ENCODE measurements around the gene SKA2. TPM values are rescaled to one million over a fixed set of nuclear protein-coding genes. Genes with fewer than 3 reads are reported as not detected.

The SKA2 gene
- total and polyA plus RNA-seq, 9 of the 15 experiments (the other 6 are each of a cell fraction or from before 2014, with no cell fraction given), result 58.1 to 183 (median 133) TPM

DNA sequence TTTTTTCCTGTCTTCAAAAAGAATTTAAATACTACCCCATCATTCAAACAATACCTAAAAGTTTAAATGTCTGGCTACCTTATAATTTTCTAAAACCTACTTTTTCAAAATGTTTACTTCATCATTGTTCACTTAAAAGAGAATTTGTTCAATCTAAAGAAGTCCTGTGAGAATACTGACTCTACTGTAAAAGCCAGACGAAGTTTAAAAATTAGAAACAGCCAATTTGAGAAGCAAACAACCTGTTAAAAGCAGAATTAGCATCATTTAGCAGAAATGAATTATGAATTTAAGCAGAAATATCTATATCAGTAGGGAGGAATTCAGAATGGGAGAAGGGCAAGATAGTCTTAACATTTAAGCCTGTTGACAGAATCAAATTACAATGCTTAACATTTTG is 2.1 kb downstream of the SKA2 start:
- Histone ChIP-seq H3K79me2 (ENCODE audit: control insufficient read depth, insufficient read depth, low read length) (peaks cover 93% of the 10 kb centered on the region), H3K4me1 (replicated peaks in 1 of 2; ENCODE audit: control insufficient read depth in 2 of 2, insufficient read depth in 2 of 2, low read length in 2 of 2) (peaks cover 13 to 20% of the 10 kb centered on the region in 2 experiments; a peak in 4 of 5 replicates), H4K20me1 (replicated peaks; ENCODE audit: control insufficient read depth, insufficient read depth, low read length) (no peaks in the 10 kb centered on the region), H3K27me3 (ENCODE audit: control insufficient read depth in 2 of 2, insufficient read depth in 2 of 2, low read length in 2 of 2) (no peaks in the 10 kb centered on the region), H3K4me2 (ENCODE audit: insufficient read depth, low read length) (peak overlapping the region; percentile 90; the same call in 1 of the 2 replicates), H3K9me1 (ENCODE audit: control insufficient read depth, insufficient read depth, low read length) (no peaks in the 10 kb centered on the region), H3K9me3 (replicated peaks; ENCODE audit: control insufficient read depth, insufficient read depth, low read depth, low read length) (no peaks in the 10 kb centered on the region), H2AFZ (ENCODE audit: low read depth, low read length) (no peak overlapping the region), H3K4me3 (peak overlapping the region; percentile 69), H3K36me3 (ENCODE audit: control insufficient read depth, insufficient read depth, low read length) (peaks cover 13% of the 10 kb centered on the region; the same call in 2 of the 3 replicates), H3K9ac (ENCODE audit: insufficient read depth in 1 of 2, low read depth in 2 of 2, low read length in 2 of 2) (peak overlapping the region in 1 of 2 experiments; percentile 92; a peak in 3 of 4 replicates), H3K27ac (ENCODE audit: extremely low read depth, low read depth, low read length) (peak overlapping the region; percentile 93; the same call in 2 of the 3 replicates)
- in situ Hi-C loops (cut with MboI), result no loop called here
- TF ChIP-seq SMARCC2 (IDR thresholded peaks at IDR 0.05; ENCODE audit: low read depth) (no peak), TAF7 (tag; IDR thresholded peaks at IDR 0.05) (no peak), FOXK1 (CRISPR knock-in tag; IDR thresholded peaks at IDR 0.05; ENCODE audit: borderline replicate concordance) (no peak), PHF20 (IDR thresholded peaks at IDR 0.05; ENCODE audit: partially characterized antibody) (no peak), XRCC3 (IDR thresholded peaks at IDR 0.05) (no peak), MYC (IDR thresholded peaks at IDR 0.05; ENCODE audit: low read depth, low read length) (no peak), MYC (CRISPR knock-in tag; IDR thresholded peaks at IDR 0.05; ENCODE audit: borderline replicate concordance, low read depth) (no peak), NR1H2 (CRISPR knock-in tag; IDR thresholded peaks at IDR 0.05) (no peak), ZFP30 (CRISPR knock-in tag; IDR thresholded peaks at IDR 0.05; ENCODE audit: borderline replicate concordance) (no peak), ZC3H4 (CRISPR knock-in tag; IDR thresholded peaks at IDR 0.05; ENCODE audit: borderline replicate concordance) (no peak), NONO (IDR thresholded peaks at IDR 0.05; ENCODE audit: low read depth in 2 of 2, low read length in 1 of 2) (no peak), KAT7 (CRISPR knock-in tag; IDR thresholded peaks at IDR 0.05; ENCODE audit: borderline replicate concordance) (no peak), ZNF445 (CRISPR knock-in tag; IDR thresholded peaks at IDR 0.05; ENCODE audit: low read depth) (no peak), MEIS2 (IDR thresholded peaks at IDR 0.05; ENCODE audit: partially characterized antibody) (no peak)
- TF ChIP-seq, protein P1, sequence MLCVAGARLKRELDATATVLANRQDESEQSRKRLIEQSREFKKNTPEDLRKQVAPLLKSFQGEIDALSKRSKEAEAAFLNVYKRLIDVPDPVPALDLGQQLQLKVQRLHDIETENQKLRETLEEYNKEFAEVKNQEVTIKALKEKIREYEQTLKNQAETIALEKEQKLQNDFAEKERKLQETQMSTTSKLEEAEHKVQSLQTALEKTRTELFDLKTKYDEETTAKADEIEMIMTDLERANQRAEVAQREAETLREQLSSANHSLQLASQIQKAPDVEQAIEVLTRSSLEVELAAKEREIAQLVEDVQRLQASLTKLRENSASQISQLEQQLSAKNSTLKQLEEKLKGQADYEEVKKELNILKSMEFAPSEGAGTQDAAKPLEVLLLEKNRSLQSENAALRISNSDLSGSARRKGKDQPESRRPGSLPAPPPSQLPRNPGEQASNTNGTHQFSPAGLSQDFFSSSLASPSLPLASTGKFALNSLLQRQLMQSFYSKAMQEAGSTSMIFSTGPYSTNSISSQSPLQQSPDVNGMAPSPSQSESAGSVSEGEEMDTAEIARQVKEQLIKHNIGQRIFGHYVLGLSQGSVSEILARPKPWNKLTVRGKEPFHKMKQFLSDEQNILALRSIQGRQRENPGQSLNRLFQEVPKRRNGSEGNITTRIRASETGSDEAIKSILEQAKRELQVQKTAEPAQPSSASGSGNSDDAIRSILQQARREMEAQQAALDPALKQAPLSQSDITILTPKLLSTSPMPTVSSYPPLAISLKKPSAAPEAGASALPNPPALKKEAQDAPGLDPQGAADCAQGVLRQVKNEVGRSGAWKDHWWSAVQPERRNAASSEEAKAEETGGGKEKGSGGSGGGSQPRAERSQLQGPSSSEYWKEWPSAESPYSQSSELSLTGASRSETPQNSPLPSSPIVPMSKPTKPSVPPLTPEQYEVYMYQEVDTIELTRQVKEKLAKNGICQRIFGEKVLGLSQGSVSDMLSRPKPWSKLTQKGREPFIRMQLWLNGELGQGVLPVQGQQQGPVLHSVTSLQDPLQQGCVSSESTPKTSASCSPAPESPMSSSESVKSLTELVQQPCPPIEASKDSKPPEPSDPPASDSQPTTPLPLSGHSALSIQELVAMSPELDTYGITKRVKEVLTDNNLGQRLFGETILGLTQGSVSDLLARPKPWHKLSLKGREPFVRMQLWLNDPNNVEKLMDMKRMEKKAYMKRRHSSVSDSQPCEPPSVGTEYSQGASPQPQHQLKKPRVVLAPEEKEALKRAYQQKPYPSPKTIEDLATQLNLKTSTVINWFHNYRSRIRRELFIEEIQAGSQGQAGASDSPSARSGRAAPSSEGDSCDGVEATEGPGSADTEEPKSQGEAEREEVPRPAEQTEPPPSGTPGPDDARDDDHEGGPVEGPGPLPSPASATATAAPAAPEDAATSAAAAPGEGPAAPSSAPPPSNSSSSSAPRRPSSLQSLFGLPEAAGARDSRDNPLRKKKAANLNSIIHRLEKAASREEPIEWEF (CRISPR knock-in tag; IDR thresholded peaks at IDR 0.05), result no peak
- TF ChIP-seq, protein P2, sequence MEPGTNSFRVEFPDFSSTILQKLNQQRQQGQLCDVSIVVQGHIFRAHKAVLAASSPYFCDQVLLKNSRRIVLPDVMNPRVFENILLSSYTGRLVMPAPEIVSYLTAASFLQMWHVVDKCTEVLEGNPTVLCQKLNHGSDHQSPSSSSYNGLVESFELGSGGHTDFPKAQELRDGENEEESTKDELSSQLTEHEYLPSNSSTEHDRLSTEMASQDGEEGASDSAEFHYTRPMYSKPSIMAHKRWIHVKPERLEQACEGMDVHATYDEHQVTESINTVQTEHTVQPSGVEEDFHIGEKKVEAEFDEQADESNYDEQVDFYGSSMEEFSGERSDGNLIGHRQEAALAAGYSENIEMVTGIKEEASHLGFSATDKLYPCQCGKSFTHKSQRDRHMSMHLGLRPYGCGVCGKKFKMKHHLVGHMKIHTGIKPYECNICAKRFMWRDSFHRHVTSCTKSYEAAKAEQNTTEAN (CRISPR knock-in tag; IDR thresholded peaks at IDR 0.05), result no peak
- no peak for ATAC-seq
- BruUV-seq (replicated peaks), result no TSS peak
- FAIRE-seq, result no peak
- CTCF ChIA-PET (ENCODE audit: low intra/inter-chr PET ratio), result no interaction called here
- DNase-seq (ENCODE audit: extremely low read depth in 1 of 4, low spot score in 3 of 4), result no peak
- intact Hi-C loops (cut with micrococcal nuclease), result no loop called here
- WGBS (ENCODE audit: insufficient coverage, low coverage, missing lambda C conversion rate), result 0% methylated on average over 1 of the region's 1 CpG
- POLR2A ChIA-PET, result interaction anchor here (0.6 to 3.5 kb wide), 3 partner anchors 25 to 474 kb away, joined by 4 to 18 read pairs (median 5); partner anchors contain the start of gene TRIM37

All from K562 (cell line).